Subcutaneous abdominal adipose tissue (tissue), 5 donors: ENCODE results near the gene ANKRD42.

ENCODE experiments used
- H3K27ac ChIP-seq: one replicate; pipeline ENCODE4 v1.7.0; 2013; ENCODE audit warnings: low read depth, mild to moderate bottlenecking, inconsistent platforms, low read length, moderate library complexity
- H3K27me3 ChIP-seq, 5 donors: one replicate each; pipeline ENCODE4 v1.7.0; 2013; ENCODE audit warnings: low read length in 5 of 5, inconsistent platforms in 1 of 5; ENCODE audit not compliant: control insufficient read depth in 5 of 5, insufficient read depth in 4 of 5
- H3K36me3 ChIP-seq, 5 donors: one replicate each; pipeline ENCODE4 v1.7.0; 2013; ENCODE audit warnings: low read length in 5 of 5; ENCODE audit not compliant: control insufficient read depth in 5 of 5, insufficient read depth in 5 of 5
- H3K4me1 ChIP-seq, 5 donors: one replicate each; pipeline ENCODE4 v1.7.0; 2013; ENCODE audit warnings: low read length in 5 of 5, mild to moderate bottlenecking in 3 of 5, moderate library complexity in 1 of 5; ENCODE audit not compliant: control insufficient read depth in 5 of 5, insufficient read depth in 5 of 5
- H3K4me3 ChIP-seq, 5 donors: one replicate each; pipeline ENCODE4 v1.7.0; 2013; ENCODE audit warnings: low read length in 5 of 5, low read depth in 1 of 5
- H3K9ac ChIP-seq, 5 donors: one replicate each; pipeline ENCODE4 v1.7.0; 2013; ENCODE audit warnings: low read length in 5 of 5, mild to moderate bottlenecking in 4 of 5, moderate library complexity in 3 of 5
- H3K9me3 ChIP-seq, 5 donors: one replicate each; pipeline ENCODE4 v1.7.0; 2013; ENCODE audit warnings: low read length in 5 of 5; ENCODE audit not compliant: control insufficient read depth in 5 of 5
- donor health status: healthy.
- donor health status: healthy.
- donor health status: healthy.
- donor health status: healthy.
- donor health status: healthy.

Gene ANKRD42

GRCh38 chr11:83222499-83222898 lies 29.0 kb downstream of the ANKRD42 start:
- Histone ChIP-seq H3K4me1 (no peaks in the 10 kb centered on the region), H3K9ac (no peak overlapping the region), H3K27me3 (no peaks in the 10 kb centered on the region), H3K36me3 (no peaks in the 10 kb centered on the region), H3K27ac (no peak overlapping the region), H3K9me3 (no peaks in the 10 kb centered on the region), H3K4me3 (no peak overlapping the region)

GRCh38 chr11:83223457-83223856 lies 29.9 kb downstream of the ANKRD42 start:
- no peaks in the 10 kb centered on the region for H3K4me1 ChIP-seq
- H3K9ac ChIP-seq, result no peak overlapping the region
- no peaks in the 10 kb centered on the region for H3K36me3 ChIP-seq
- H3K27me3 ChIP-seq, result no peaks in the 10 kb centered on the region
- no peak overlapping the region for H3K4me3 ChIP-seq
- no peak overlapping the region for H3K27ac ChIP-seq
- H3K9me3 ChIP-seq, result no peaks in the 10 kb centered on the region

DNA sequence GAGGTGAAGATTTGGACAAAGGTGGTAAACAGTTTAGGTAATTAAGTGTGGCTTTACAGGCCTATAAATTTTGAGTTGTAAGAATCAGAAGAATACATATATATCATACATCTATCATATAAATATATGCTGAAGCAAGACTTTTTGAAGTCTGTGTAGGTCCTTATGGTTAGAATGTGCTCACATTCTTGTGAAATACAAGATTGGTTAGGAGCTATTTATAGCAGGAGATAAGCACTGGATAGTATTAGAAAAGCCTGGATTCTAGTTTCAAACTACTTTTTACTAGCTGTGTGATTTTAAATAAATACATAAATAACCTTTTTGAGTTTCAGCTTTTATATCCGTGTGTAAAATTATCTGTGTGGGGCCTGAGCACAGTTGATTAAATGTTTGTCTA lies 42.3 kb downstream of the ANKRD42 start:
- H3K36me3 ChIP-seq, result peaks cover 0 to 10% (median 0%) of the 10 kb centered on the region in 5 donors
- H3K27ac ChIP-seq, result no peak overlapping the region
- no peaks in the 10 kb centered on the region for H3K27me3 ChIP-seq
- peaks cover 0 to 2% (median 0%) of the 10 kb centered on the region in 5 donors for H3K9me3 ChIP-seq
- no peaks in the 10 kb centered on the region for H3K4me1 ChIP-seq
- H3K4me3 ChIP-seq, result no peak overlapping the region
- no peak overlapping the region for H3K9ac ChIP-seq

- no peak overlapping the region for H3K9ac ChIP-seq
- H3K4me3 ChIP-seq, result no peak overlapping the region
- no peaks in the 10 kb centered on the region for H3K27me3 ChIP-seq
- H3K36me3 ChIP-seq, result peaks cover 0 to 10% (median 0%) of the 10 kb centered on the region in 5 donors
- H3K27ac ChIP-seq, result no peak overlapping the region
- no peaks in the 10 kb centered on the region for H3K4me1 ChIP-seq
- H3K9me3 ChIP-seq, result no peaks in the 10 kb centered on the region
Measured at GRCh38 chr11:83238111-83238510, 44.6 kb downstream of the ANKRD42 start.

- Histone ChIP-seq H3K27ac (no peak overlapping the region), H3K9me3 (no peaks in the 10 kb centered on the region), H3K36me3 (peaks cover 0 to 10% (median 0%) of the 10 kb centered on the region in 5 donors), H3K27me3 (no peaks in the 10 kb centered on the region), H3K9ac (no peak overlapping the region), H3K4me1 (no peaks in the 10 kb centered on the region), H3K4me3 (no peak overlapping the region)
Measured at GRCh38 chr11:83241291-83241946, 47.9 kb downstream of the ANKRD42 start.

DNA sequence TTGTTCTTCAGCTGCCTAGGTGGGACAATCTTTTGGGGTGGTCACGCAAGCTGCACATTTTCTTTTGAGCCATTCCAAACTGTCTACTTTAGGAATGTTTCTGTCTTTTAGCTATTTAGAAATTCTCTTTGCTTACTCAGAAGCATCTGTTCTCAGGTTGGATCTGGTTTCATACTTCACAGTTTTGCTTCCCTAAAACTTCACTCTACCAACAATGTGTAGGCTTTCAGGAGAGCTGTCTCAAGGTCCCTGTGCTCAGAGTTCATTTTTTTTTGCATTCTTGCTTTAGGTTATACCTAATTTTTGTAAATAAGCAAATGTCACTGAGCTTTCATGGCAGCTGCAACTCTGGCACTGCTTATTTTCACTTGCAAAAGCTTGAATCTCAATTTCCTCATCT lies 55.9 kb downstream of the ANKRD42 start:
- H3K9ac ChIP-seq, result no peak overlapping the region
- H3K4me1 ChIP-seq, result peaks cover 0 to 6% (median 0%) of the 10 kb centered on the region in 5 donors
- H3K4me3 ChIP-seq, result no peak overlapping the region
- H3K27ac ChIP-seq, result no peak overlapping the region
- no peaks in the 10 kb centered on the region for H3K27me3 ChIP-seq
- peaks cover 0 to 8% (median 0%) of the 10 kb centered on the region in 5 donors for H3K36me3 ChIP-seq
- no peaks in the 10 kb centered on the region for H3K9me3 ChIP-seq

DNA sequence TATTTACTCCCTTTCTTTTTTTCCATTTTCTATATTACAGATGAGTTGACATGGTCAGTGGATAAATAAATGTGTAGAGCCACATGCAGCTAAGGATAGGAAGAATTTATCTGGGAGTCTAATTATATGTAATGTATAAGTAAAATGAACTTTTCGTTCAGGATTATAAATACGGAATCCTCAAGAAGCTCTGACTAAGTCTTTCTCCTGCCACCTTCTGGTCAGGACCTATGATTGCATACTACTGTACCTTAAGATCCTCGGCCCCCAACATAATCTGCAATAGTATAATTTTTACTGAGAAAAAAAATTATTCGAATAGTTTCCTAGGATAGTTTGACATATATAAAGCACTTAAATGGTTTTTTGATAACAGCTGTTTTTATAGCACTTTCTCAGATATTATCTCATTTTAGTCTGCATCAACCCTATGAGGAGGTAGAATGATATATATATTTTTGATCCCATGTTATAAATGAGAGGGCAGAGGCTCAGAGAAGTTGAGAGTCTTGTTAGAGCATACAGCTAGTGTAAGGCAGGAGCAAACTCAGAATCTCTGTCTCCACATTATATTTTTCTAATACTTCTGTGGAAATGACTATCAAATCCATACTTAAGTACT lies 56.6 kb downstream of the ANKRD42 start:
- Histone ChIP-seq H3K27me3 (no peaks in the 10 kb centered on the region), H3K4me3 (no peak overlapping the region), H3K9me3 (no peaks in the 10 kb centered on the region), H3K36me3 (peaks cover 0 to 8% (median 0%) of the 10 kb centered on the region in 5 donors), H3K27ac (no peak overlapping the region), H3K9ac (no peak overlapping the region), H3K4me1 (peaks cover 0 to 6% (median 0%) of the 10 kb centered on the region in 5 donors)

GRCh38 chr11:83252266-83252665 lies 58.8 kb downstream of the ANKRD42 start:
- Histone ChIP-seq H3K36me3 (peaks cover 0 to 8% (median 3%) of the 10 kb centered on the region in 5 donors), H3K9ac (no peak overlapping the region), H3K27ac (no peak overlapping the region), H3K4me3 (no peak overlapping the region), H3K9me3 (no peaks in the 10 kb centered on the region), H3K27me3 (no peaks in the 10 kb centered on the region), H3K4me1 (peaks cover 0 to 12% (median 0%) of the 10 kb centered on the region in 5 donors)

GRCh38 chr11:83252941-83253340 lies 59.4 kb downstream of the ANKRD42 start:
- no peaks in the 10 kb centered on the region for H3K27me3 ChIP-seq
- H3K4me1 ChIP-seq, result peaks cover 0 to 19% (median 2%) of the 10 kb centered on the region in 5 donors
- H3K27ac ChIP-seq, result no peak overlapping the region
- no peak overlapping the region for H3K4me3 ChIP-seq
- H3K36me3 ChIP-seq, result peaks cover 0 to 14% (median 3%) of the 10 kb centered on the region in 5 donors
- no peak overlapping the region for H3K9ac ChIP-seq
- no peaks in the 10 kb centered on the region for H3K9me3 ChIP-seq

DNA sequence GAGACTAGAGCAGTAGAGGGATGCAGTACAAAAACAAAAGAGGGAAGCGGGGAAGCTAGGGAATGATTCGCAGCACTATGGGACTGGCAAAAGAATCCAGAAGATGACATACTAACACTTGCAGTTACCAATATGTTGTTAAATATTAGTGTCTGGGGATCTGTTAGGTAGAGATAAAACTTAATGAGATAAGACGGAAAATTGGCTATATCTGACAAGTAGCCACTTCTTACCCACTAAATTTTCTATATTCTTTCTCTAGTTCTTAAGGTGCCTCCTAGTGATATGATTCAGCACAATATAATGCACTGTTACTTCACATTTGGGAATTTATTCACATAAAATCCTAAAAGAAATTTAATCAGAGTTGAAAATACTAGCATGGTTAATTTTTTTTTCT lies 61.9 kb downstream of the ANKRD42 start:
- Histone ChIP-seq H3K9ac (no peak overlapping the region), H3K4me1 (peaks cover 0 to 15% (median 2%) of the 10 kb centered on the region in 5 donors), H3K4me3 (no peak overlapping the region), H3K27me3 (no peaks in the 10 kb centered on the region), H3K36me3 (peaks cover 13 to 28% (median 17%) of the 10 kb centered on the region in 5 donors), H3K27ac (no peak overlapping the region), H3K9me3 (no peaks in the 10 kb centered on the region)
